HepG2 (cell line): ENCODE data around the gene UVSSA. TPM values are rescaled to one million over a fixed set of nuclear protein-coding genes. Genes with fewer than 3 reads are reported as not detected.

Experiments used
- DNMT3B ChIP-seq: conservative IDR thresholded peaks from 2 replicates; pipeline ENCODE4 v1.6.1; 2016; ENCODE audit warnings: missing biosample characterization, control low read depth
- DPF2 ChIP-seq: sonication (generic); formaldehyde crosslinking; IDR thresholded peaks from 2 replicates; pipeline ENCODE4 v1.4.0; 2020; ENCODE audit warnings: mild to moderate bottlenecking, low read depth, missing genetic modification reagents, borderline replicate concordance
- HOXA3 ChIP-seq: sonication (generic); formaldehyde crosslinking; IDR thresholded peaks from 2 replicates; pipeline ENCODE4 v1.5.0; 2020; ENCODE audit warnings: missing genetic modification reagents
- HOXA9 ChIP-seq: sonication (generic); formaldehyde crosslinking; IDR thresholded peaks from 2 replicates; pipeline ENCODE4 v1.8.1; 2022; ENCODE audit warnings: missing genetic modification reagents, mild to moderate bottlenecking, moderate library complexity, borderline replicate concordance
- ZBTB14 ChIP-seq: sonication (generic); formaldehyde crosslinking; IDR thresholded peaks from 2 replicates; pipeline ENCODE4 v1.4.0; 2020; ENCODE audit warnings: missing genetic modification reagents
- ZNF546 ChIP-seq: sonication (generic); formaldehyde crosslinking; conservative IDR thresholded peaks from 2 replicates; pipeline ENCODE4 v1.8.1; 2023; ENCODE audit warnings: mild to moderate bottlenecking, missing genetic modification reagents
- ZNF773 ChIP-seq: sonication (generic); formaldehyde crosslinking; IDR thresholded peaks from 2 replicates; pipeline ENCODE4 v1.4.0; 2020; ENCODE audit warnings: missing genetic modification reagents, borderline replicate concordance
- ZNF792 ChIP-seq: IDR thresholded peaks from 2 replicates; pipeline ENCODE4 v1.6.1; 2016
- polyA plus RNA-seq, 8 experiments: library from polyadenylated mRNA; depleted of rRNA in 3 of 8; stranded (reverse) in 7 of 8; unstranded in 1 of 8; fragments of >200 nt; fragmentation: Illumina TruSeq in 4 of 8; extraction: Trizol in 4 of 8; gene quantifications; 2 replicates each; pipeline versions ENCODE4 v1.2.1 to v1.2.3, GENCODE V29; 2011 to 2016; ENCODE audit warnings: low read depth in 4 of 8, missing spikeins in 1 of 8, mixed read lengths in 1 of 8; ENCODE audit not compliant: insufficient read depth in 1 of 8
- total RNA-seq, 5 experiments: library from RNA; depleted of rRNA; stranded (reverse); fragments of >200 nt; fragmentation: Illumina TruSeq; extraction: Trizol; gene quantifications; 2 replicates each; pipeline ENCODE4 v1.2.3, GENCODE V29; 2016; ENCODE audit warnings: low read depth in 1 of 5
- TF ChIP-seq, protein P1 (sequence below): sonication (generic); formaldehyde crosslinking; IDR thresholded peaks from 2 replicates; pipeline ENCODE4 v1.4.0; 2020; ENCODE audit warnings: missing genetic modification reagents

UVSSA gene
- total and polyA plus RNA-seq, 2 of the 13 experiments (the other 11 are each of a cell fraction or from before 2014, with no cell fraction given), result 4.6 to 8.4 TPM

DNA sequence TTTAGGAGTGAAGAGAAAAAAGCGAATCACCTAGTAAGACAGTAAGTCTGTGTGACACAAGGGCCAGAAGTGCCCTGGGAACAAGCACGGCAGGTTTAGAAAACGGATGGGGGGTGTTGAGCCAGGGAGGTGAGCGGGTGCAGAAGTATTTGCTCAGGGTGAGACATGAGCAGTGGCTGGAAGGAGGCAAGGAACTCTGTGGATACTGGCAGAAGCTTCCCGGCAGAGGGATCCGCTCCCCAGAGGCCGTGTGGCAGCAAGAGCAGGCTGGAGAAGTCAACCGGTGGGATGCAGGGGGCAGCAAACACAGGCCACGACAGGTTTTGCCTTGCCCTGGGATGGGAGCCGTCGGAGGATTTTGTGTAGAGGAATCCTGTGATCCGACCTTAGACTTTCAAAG is 2.3 kb upstream of the UVSSA start (continued):
- no peak for TF ChIP-seq DNMT3B (CRISPR knock-in tag)
- TF ChIP-seq ZNF792 (CRISPR knock-in tag), result no peak
- TF ChIP-seq HOXA9, result no peak
- TF ChIP-seq ZNF546 (CRISPR knock-in tag), result no peak
- TF ChIP-seq HOXA3 (CRISPR knock-in tag), result no peak
- TF ChIP-seq ZNF773 (CRISPR knock-in tag), result no peak
- no peak for TF ChIP-seq ZBTB14 (CRISPR knock-in tag)
- no peak for TF ChIP-seq DPF2 (CRISPR knock-in tag)
- TF ChIP-seq, protein P1, sequence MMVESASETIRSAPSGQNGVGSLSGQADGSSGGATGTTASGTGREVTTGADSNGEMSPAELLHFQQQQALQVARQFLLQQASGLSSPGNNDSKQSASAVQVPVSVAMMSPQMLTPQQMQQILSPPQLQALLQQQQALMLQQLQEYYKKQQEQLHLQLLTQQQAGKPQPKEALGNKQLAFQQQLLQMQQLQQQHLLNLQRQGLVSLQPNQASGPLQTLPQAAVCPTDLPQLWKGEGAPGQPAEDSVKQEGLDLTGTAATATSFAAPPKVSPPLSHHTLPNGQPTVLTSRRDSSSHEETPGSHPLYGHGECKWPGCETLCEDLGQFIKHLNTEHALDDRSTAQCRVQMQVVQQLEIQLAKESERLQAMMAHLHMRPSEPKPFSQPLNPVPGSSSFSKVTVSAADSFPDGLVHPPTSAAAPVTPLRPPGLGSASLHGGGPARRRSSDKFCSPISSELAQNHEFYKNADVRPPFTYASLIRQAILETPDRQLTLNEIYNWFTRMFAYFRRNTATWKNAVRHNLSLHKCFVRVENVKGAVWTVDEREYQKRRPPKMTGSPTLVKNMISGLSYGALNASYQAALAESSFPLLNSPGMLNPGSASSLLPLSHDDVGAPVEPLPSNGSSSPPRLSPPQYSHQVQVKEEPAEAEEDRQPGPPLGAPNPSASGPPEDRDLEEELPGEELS (CRISPR knock-in tag), result no peak
